Heart right ventricle (tissue), 16 donors: Measurements from ENCODE around the gene KIF18B. TPM values are rescaled to one million over a fixed set of nuclear protein-coding genes. Genes with fewer than 3 reads are reported as not detected.

ENCODE experiments used
- ATAC-seq, 8 donors: fragments of 200-7000 bp; cut with Tn5 transposase; one replicate each; pipeline ENCODE4 v1.9.1; 2020; ENCODE audit warnings: mild to moderate bottlenecking in 8 of 8, moderate library complexity in 8 of 8, moderate number of reproducible peaks in 1 of 8
- DNase-seq, 2 donors: peaks; one replicate each; pipeline ENCODE4 v3.0.0-alpha.2; 2020
- H3K27ac ChIP-seq, 10 donors: fragments of 200-600 bp; sonication (generic) in 2 of 10; one replicate each; pipeline versions ENCODE4 v1.5.0 to v1.8.0; 2020 to 2022; ENCODE audit warnings: mild to moderate bottlenecking in 3 of 10
- H3K27me3 ChIP-seq, 7 donors: fragments of 200-600 bp; one replicate each; pipeline ENCODE4 v1.8.0; 2021 to 2022; ENCODE audit warnings: mild to moderate bottlenecking in 2 of 7
- H3K36me3 ChIP-seq, 9 donors: fragments of 200-600 bp; sonication (generic) in 1 of 9; one replicate each; pipeline versions ENCODE4 v1.5.0 to v1.8.0; 2020 to 2022; ENCODE audit warnings: mild to moderate bottlenecking in 2 of 9
- H3K4me1 ChIP-seq, 9 donors: fragments of 200-600 bp; sonication (generic) in 1 of 9; one replicate each; pipeline versions ENCODE4 v1.5.0 to v1.8.0; 2020 to 2022; ENCODE audit warnings: mild to moderate bottlenecking in 4 of 9
- H3K4me3 ChIP-seq, 10 donors: fragments of 200-600 bp; sonication (generic) in 2 of 10; one replicate each; pipeline versions ENCODE4 v1.5.0 to v1.8.0; 2020 to 2022; ENCODE audit warnings: mild to moderate bottlenecking in 7 of 10, moderate library complexity in 2 of 10
- H3K9me3 ChIP-seq, 11 donors: fragments of 200-600 bp in 10 of 11; sonication (generic) in 2 of 11; one replicate each; pipeline versions ENCODE4 v1.5.0 to v1.8.0; 2013 to 2022; ENCODE audit warnings: mild to moderate bottlenecking in 2 of 11, control low read depth in 1 of 11, moderate library complexity in 1 of 11
- WGBS, 2 donors: extraction: QIAGEN DNeasy Blood & Tissue Kit; methylation state at CpG; one replicate each; pipeline ENCODE4 v1.1.7; 2013; ENCODE audit warnings: inconsistent platforms in 1 of 2; 5-methylcytosine and 5-hydroxymethylcytosine counted together
- intact Hi-C, 10 donors: fragments of 100-400 bp; cut with DNase I; formaldehyde crosslinking; loops; one replicate each; pipeline versions ENCODE4 v1.11.1 to v1.14.2; 2022
- polyA plus RNA-seq, 2 donors: library from polyadenylated mRNA; stranded (reverse); fragments of 200-250 nt; gene quantifications; one replicate each; pipeline ENCODE4 v1.2.3, GENCODE V29; 2013
- total RNA-seq, 10 donors: library from RNA; stranded (reverse); fragmentation: NEBNext Ultra II Directional in 3 of 10; extraction: Animal tissue kit (Norgen Biotek cat#: 25700) in 3 of 10; gene quantifications; one replicate each; pipeline versions ENCODE4 v1.2.1 to v1.2.4, GENCODE V29; 2021 to 2023
- TF ChIP-seq, protein P1 (sequence below), 9 donors: fragments of 200-600 bp; sonication (generic) in 2 of 9; IDR thresholded peaks; one replicate each; pipeline versions ENCODE4 v1.5.0 to v1.8.0; 2021 to 2022; ENCODE audit warnings: antibody characterized with exemption in 9 of 9, mild to moderate bottlenecking in 5 of 9, moderate library complexity in 1 of 9
- donor health status: Arrhythmogenic right ventricular cardiomyopathy.
- donor health status: ischemic (EF 13 %, LVEDD 7.1; RV severe dilation, severe dysfunction).
- donor health status: healthy with polysubstance abuse.
- donor health status: DM: no; HTN: yes; CAD: no.
- donor health status: DM: no; HTN: no; CAD: no.
- donor health status: ischemic (EF 25% LVEDD 6.9; RV normal size, moderate dysfunction).
- donor health status: ischemic (EF 25% LVEDD 5.7; RV mildly dilated, moderate dysfunction).
- donor health status: healthy.
- donor health status: DM: yes; HTN: yes; CAD: no.
- donor health status: Ischemic cardiomyopathy.
- donor health status: ischemic (EF 35%, LVEDD 5.7; RV mildly dilated, moderate dysfunction).
- donor health status: nonischemic (EF 11% LVEDD 7.7; RV severe dilation, severe dysfunction).
- donor health status: DM: yes; HTN: yes; CAD: no.
- donor health status: PGD.
- donor health status: ischemic (EF 29% LVEDD 5.4; RV normal size, mild dysfunction).
- donor health status: nonischemic (EF 23%, LVEDD 6.1; RV moderate dilation, normal function).

The KIF18B gene
- total and polyA plus RNA-seq, 12 donors = 0.04 to 4.3 (median 0.20) TPM; not detected in 1

- no peak within 1 kb of the TSS for H3K27ac ChIP-seq
- H3K4me1 ChIP-seq = peaks cover 6 to 35% (median 26%) of the 10 kb centered on the region in 9 donors
- peak within 1 kb of the TSS in 9 of 10 donors; percentile 34 to 57 (median 48) for H3K4me3 ChIP-seq
- WGBS, 2 donors = 4 to 5% methylated on average over 70 to 81 of the region's 81 CpGs
- peaks cover 26 to 94% (median 57%) of the 10 kb centered on the region in 7 donors for H3K27me3 ChIP-seq
- DNase-seq (peak; percentile 91 to 94), ATAC-seq (peak; percentile 95 to 99 (median 97))
- TF ChIP-seq, protein P1, sequence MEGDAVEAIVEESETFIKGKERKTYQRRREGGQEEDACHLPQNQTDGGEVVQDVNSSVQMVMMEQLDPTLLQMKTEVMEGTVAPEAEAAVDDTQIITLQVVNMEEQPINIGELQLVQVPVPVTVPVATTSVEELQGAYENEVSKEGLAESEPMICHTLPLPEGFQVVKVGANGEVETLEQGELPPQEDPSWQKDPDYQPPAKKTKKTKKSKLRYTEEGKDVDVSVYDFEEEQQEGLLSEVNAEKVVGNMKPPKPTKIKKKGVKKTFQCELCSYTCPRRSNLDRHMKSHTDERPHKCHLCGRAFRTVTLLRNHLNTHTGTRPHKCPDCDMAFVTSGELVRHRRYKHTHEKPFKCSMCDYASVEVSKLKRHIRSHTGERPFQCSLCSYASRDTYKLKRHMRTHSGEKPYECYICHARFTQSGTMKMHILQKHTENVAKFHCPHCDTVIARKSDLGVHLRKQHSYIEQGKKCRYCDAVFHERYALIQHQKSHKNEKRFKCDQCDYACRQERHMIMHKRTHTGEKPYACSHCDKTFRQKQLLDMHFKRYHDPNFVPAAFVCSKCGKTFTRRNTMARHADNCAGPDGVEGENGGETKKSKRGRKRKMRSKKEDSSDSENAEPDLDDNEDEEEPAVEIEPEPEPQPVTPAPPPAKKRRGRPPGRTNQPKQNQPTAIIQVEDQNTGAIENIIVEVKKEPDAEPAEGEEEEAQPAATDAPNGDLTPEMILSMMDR (IDR thresholded peaks at IDR 0.05) = peak in 2 of 9 donors; percentile 24 to 33
- intact Hi-C loops = loop anchor here in 2 of 10 donors (2.0 to 5.0 kb wide), 2 partner anchors 46 to 48 kb away; no protein-coding TSS in a partner anchor
- H3K36me3 ChIP-seq = no peaks in the 10 kb centered on the region
- no peaks in the 10 kb centered on the region for H3K9me3 ChIP-seq
Observed at GRCh38 chr17:44968225-44969143, 20.9 kb upstream of the KIF18B start, which contains the start of gene C1QL1. Gene C1QL1, minus strand, starts transcription at chr17:44968303. Its CDS starts 255 bp downstream, at chr17:44968048.

- no peak for ATAC-seq
- H3K27ac ChIP-seq = no peak overlapping the region
- DNase-seq = no peak
- intact Hi-C loops = loop anchor here in 2 of 10 donors (2.0 to 5.0 kb wide), 2 partner anchors 46 to 47 kb away; no protein-coding TSS in a partner anchor
- H3K9me3 ChIP-seq = no peaks in the 10 kb centered on the region
- H3K36me3 ChIP-seq = no peaks in the 10 kb centered on the region
- H3K27me3 ChIP-seq = peaks cover 26 to 88% (median 60%) of the 10 kb centered on the region in 7 donors
- peaks cover 6 to 35% (median 26%) of the 10 kb centered on the region in 9 donors for H3K4me1 ChIP-seq
- H3K4me3 ChIP-seq = peak overlapping the region in 2 of 10 donors; percentile 18 to 24
- WGBS, 2 donors = 0 to 2% methylated on average over 33 to 47 of the region's 47 CpGs
- TF ChIP-seq, protein P1 (IDR thresholded peaks at IDR 0.05) = no peak
Observed at GRCh38 chr17:44967907-44968224, 20.3 kb upstream of the KIF18B start.

GRCh38 chr17:44967026-44967906 is 19.7 kb upstream of the KIF18B start:
- TF ChIP-seq, protein P1 (IDR thresholded peaks at IDR 0.05) = no peak
- no peak for ATAC-seq
- H3K27me3 ChIP-seq = peaks cover 26 to 83% (median 60%) of the 10 kb centered on the region in 7 donors

More at GRCh38 chr17:44967026-44967906, 19.7 kb upstream of the KIF18B start:
- Histone ChIP-seq H3K4me1 (peaks cover 6 to 35% (median 26%) of the 10 kb centered on the region in 9 donors), H3K27ac (no peak overlapping the region), H3K9me3 (no peaks in the 10 kb centered on the region), H3K4me3 (peak overlapping the region in 2 of 10 donors; percentile 18 to 24), H3K36me3 (no peaks in the 10 kb centered on the region)
- no peak for DNase-seq
- intact Hi-C loops = loop anchor here in 1 of 10 donors (5.0 kb wide), 1 partner anchor 45 kb away; no protein-coding TSS in a partner anchor
- WGBS, 2 donors = 5 to 7% methylated on average over 64 to 76 of the region's 76 CpGs
